Keratinocyte (primary cell): ENCODE data around the gene SMYD3.

Experiments used
- EZH2 ChIP-seq: IDR thresholded peaks from one replicate; pipeline ENCODE4 v1.6.1; 2012; ENCODE audit warnings: inconsistent platforms, mild to moderate bottlenecking, low read length, moderate library complexity
- TF ChIP-seq, protein P1 (sequence below), 3 experiments: IDR thresholded peaks in 1 of 3; conservative IDR thresholded peaks in 1 of 3; optimal IDR thresholded peaks in 1 of 3; 2 replicates in 2 of 3; 3 replicates in 1 of 3; pipeline versions ENCODE3 to v1.5.1; 2011; ENCODE audit warnings: low read length in 3 of 3, mild to moderate bottlenecking in 3 of 3, moderate library complexity in 2 of 3, control low read depth in 1 of 3, inconsistent platforms in 1 of 3; ENCODE audit not compliant: insufficient read depth in 2 of 3; ENCODE audit errors: extremely low read depth in 1 of 3

DNA sequence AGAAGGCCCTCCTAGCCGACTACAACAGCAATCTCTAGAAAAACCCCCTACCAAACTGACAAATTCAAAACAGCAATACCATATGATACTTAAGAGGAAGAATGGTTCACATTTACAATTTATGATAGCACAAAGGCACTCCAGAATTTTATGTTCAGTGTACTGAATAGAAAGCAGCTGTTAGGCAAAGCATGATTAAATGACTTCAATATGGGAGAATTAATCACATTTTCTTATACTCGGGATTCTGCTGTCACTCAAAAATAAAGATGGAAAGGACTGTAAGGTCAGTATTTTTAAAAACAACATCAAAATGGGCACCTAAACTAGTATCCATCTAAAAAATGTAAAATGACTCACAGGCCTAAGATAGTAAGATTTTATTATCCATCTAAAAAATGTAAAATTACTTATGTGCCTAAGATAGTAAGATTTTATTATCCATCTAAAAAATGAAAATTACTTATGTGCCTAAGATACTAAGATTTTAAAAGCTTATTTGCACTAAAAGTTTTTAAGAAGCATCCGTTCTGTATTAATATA is 198.5 kb downstream of the SMYD3 start:
- TF ChIP-seq, protein P1, sequence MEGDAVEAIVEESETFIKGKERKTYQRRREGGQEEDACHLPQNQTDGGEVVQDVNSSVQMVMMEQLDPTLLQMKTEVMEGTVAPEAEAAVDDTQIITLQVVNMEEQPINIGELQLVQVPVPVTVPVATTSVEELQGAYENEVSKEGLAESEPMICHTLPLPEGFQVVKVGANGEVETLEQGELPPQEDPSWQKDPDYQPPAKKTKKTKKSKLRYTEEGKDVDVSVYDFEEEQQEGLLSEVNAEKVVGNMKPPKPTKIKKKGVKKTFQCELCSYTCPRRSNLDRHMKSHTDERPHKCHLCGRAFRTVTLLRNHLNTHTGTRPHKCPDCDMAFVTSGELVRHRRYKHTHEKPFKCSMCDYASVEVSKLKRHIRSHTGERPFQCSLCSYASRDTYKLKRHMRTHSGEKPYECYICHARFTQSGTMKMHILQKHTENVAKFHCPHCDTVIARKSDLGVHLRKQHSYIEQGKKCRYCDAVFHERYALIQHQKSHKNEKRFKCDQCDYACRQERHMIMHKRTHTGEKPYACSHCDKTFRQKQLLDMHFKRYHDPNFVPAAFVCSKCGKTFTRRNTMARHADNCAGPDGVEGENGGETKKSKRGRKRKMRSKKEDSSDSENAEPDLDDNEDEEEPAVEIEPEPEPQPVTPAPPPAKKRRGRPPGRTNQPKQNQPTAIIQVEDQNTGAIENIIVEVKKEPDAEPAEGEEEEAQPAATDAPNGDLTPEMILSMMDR (optimal IDR thresholded peaks at IDR 0.05 in 1 of 3, IDR thresholded peaks at IDR 0.05 in 1 of 3, conservative IDR thresholded peaks at IDR 0.05 in 1 of 3; ENCODE audit: extremely low read depth in 1 of 3, insufficient read depth in 2 of 3, low read length in 3 of 3), result no peak
- no peak for TF ChIP-seq EZH2
